H7 (cell line): ENCODE data around the gene HINT2. TPM values are rescaled to one million over a fixed set of nuclear protein-coding genes. Genes with fewer than 3 reads are reported as not detected.

Source experiments
- DNase-seq: peaks from one replicate; pipeline ENCODE4 v3.0.0; 2012
- H3K27me3 ChIP-seq: 2 replicates; pipeline ENCODE4 v1.6.0; 2011; ENCODE audit warnings: mild to moderate bottlenecking, low read length; ENCODE audit not compliant: control insufficient read depth, insufficient read depth
- H3K36me3 ChIP-seq: replicated peaks from 2 replicates; pipeline ENCODE4 v1.5.1; 2011; ENCODE audit warnings: low read length; ENCODE audit not compliant: control insufficient read depth, insufficient read depth
- H3K4me3 ChIP-seq: 2 replicates; pipeline ENCODE4 v1.5.1; 2011; ENCODE audit warnings: low read depth, mild to moderate bottlenecking, control low read depth, low read length, moderate library complexity; ENCODE audit not compliant: insufficient read depth
- total RNA-seq: library from RNA; depleted of rRNA; stranded (reverse); fragments of >200 nt; shearing (Covaris generic); gene quantifications from 2 replicates; pipeline ENCODE4 v1.2.3, GENCODE V29; 2014; rRNA removed

Gene HINT2
- total RNA-seq: 46.9 and 53.8 TPM in 2 replicates

GRCh38 chr9:35814841-35815543, at the start of gene HINT2:
HINT2 (minus strand) TSS chr9:35815042; CDS start chr9:35814979, 63 bp downstream.
- peak; percentile 97 for DNase-seq
- H3K4me3 ChIP-seq: peak within 1 kb of the TSS; percentile 98
- peaks cover 2% of the 10 kb centered on the region; the same call in 1 of the 2 replicates for H3K27me3 ChIP-seq
- H3K36me3 ChIP-seq: no peaks in the 10 kb centered on the region

- Histone ChIP-seq H3K4me3 (no peak overlapping the region), H3K36me3 (no peaks in the 10 kb centered on the region), H3K27me3 (peaks cover 2% of the 10 kb centered on the region; the same call in 1 of the 2 replicates)
- DNase-seq: peak; percentile 5
Observed at GRCh38 chr9:35863583-35863982, 48.7 kb upstream of the HINT2 start.

GRCh38 chr9:35862328-35862727, 47.5 kb upstream of the HINT2 start:
- H3K27me3 ChIP-seq: peaks cover 2% of the 10 kb centered on the region; the same call in 1 of the 2 replicates
- DNase-seq: peak; percentile 6
- no peaks in the 10 kb centered on the region for H3K36me3 ChIP-seq
- H3K4me3 ChIP-seq: no peak overlapping the region

DNA sequence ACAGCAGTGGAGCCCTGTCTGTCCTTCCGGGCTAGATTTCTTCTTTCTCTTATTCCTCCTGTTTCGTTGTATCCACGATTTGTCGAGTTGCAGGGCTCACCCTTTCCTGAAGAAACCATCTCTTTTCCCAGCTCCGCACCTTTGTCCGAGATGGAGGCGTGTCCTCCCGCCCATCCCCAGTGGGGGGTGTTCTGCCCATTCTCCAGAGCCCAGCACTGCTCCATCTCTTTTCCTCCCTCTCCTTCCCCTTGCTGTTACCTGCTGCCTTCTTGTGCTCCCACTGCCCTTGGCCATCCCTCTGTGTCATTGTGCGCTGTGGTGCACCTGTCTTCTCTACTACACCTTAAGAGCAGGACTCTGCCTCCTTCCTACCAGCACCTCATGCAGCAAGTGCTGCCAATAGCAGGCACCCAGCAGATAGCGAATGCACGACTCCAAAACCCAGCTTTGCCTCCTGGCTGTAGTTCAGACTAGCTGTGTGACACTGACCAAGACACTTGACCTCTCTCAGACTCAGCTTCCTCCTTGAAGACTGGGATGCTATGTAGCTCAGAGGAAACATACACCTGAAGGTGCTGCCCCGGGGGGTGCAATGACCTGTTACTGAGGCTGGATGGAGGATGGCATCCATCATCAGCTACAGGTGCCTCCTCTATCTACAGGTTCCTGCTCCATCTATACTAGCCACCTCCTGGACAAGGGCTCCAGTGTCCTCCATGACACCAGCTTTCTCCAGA, 46.5 kb upstream of the HINT2 start:
- peak; percentile 48 for DNase-seq
- peaks cover 2% of the 10 kb centered on the region; the same call in 1 of the 2 replicates for H3K27me3 ChIP-seq
- H3K36me3 ChIP-seq: no peaks in the 10 kb centered on the region

DNA sequence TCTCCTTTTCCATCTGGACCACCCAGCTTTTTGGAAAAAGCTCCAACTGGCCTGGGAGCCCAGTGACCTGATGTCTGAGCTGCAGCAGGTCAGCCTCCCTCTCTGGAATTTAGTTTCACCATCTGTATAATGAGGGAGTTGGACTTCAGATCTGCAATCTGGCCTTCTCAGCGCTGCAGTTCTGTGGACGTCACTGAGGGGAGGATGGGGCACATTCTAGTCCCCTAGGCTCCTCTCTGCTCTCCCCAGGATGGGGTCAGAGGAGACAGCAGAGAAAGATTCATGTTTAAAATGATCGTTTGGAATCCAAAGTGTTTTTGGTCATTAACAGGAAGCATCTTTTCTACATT, 45.1 kb upstream of the HINT2 start:
- no peaks in the 10 kb centered on the region for H3K36me3 ChIP-seq
- peaks cover 2% of the 10 kb centered on the region; the same call in 1 of the 2 replicates for H3K27me3 ChIP-seq
- no peak overlapping the region for H3K4me3 ChIP-seq
- peak; percentile 5 for DNase-seq

More for the DNA sequence above, 46.5 kb upstream of the HINT2 start:
- H3K4me3 ChIP-seq: no peak overlapping the region

DNA sequence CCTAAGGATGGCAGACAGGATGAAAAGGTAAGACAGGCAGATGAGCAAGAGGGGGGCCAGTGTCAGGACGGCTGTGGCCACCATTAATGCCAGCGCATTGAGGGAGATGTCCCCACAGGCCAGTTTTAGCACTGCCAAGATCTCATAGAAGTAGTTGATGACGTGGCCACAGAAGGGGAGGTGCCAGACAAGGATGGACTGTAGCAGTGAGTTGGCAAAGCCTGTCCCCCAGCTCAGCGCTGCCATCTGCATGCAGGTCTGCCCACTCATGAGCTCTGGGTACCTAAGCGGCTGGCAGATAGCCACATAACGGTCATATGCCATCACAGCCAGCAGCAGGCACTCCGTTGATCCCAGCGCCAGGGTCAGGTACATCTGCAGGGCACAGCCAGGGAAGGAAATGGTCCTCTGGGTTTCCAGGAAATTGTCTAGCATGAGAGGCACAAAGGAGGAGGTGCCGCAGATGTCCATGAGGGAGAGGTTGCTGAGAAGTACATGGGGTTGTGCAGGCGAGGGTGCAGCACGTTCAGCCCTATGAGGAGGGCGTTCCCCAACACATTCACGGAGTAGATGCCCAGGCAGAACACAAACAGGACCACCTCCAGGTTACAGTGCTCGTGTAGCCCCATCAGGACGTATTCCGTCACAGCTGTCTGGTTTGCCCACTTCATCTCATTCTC, 44.6 kb upstream of the HINT2 start:
- Histone ChIP-seq H3K27me3 (peaks cover 2% of the 10 kb centered on the region; the same call in 1 of the 2 replicates), H3K4me3 (no peak overlapping the region), H3K36me3 (no peaks in the 10 kb centered on the region)
- peak; percentile 30 for DNase-seq

GRCh38 chr9:35858458-35858857, 43.6 kb upstream of the HINT2 start:
- H3K27me3 ChIP-seq: peaks cover 2% of the 10 kb centered on the region; the same call in 1 of the 2 replicates
- no peak overlapping the region for H3K4me3 ChIP-seq
- H3K36me3 ChIP-seq: no peaks in the 10 kb centered on the region
- DNase-seq: peak; percentile 4

- Histone ChIP-seq H3K4me3 (no peak overlapping the region), H3K36me3 (no peaks in the 10 kb centered on the region; the same call in 1 of the 2 replicates), H3K27me3 (peaks cover 2% of the 10 kb centered on the region; the same call in 1 of the 2 replicates)
- DNase-seq: no peak
Observed at GRCh38 chr9:35856882-35857281, 42.0 kb upstream of the HINT2 start.

- H3K4me3 ChIP-seq: no peak overlapping the region
- H3K27me3 ChIP-seq: no peaks in the 10 kb centered on the region; the same call in 1 of the 2 replicates
- H3K36me3 ChIP-seq: no peaks in the 10 kb centered on the region; the same call in 1 of the 2 replicates
- DNase-seq: no peak
Observed at GRCh38 chr9:35856206-35856605, 41.4 kb upstream of the HINT2 start.

GRCh38 chr9:35854091-35854762, 39.4 kb upstream of the HINT2 start:
- Histone ChIP-seq H3K36me3 (no peaks in the 10 kb centered on the region; the same call in 1 of the 2 replicates), H3K27me3 (no peaks in the 10 kb centered on the region; the same call in 1 of the 2 replicates), H3K4me3 (no peak overlapping the region)
- DNase-seq: no peak

- Histone ChIP-seq H3K36me3 (no peaks in the 10 kb centered on the region; the same call in 1 of the 2 replicates), H3K27me3 (no peaks in the 10 kb centered on the region; the same call in 1 of the 2 replicates), H3K4me3 (no peak overlapping the region)
- no peak for DNase-seq
Observed at GRCh38 chr9:35852876-35853865, 38.3 kb upstream of the HINT2 start.

DNA sequence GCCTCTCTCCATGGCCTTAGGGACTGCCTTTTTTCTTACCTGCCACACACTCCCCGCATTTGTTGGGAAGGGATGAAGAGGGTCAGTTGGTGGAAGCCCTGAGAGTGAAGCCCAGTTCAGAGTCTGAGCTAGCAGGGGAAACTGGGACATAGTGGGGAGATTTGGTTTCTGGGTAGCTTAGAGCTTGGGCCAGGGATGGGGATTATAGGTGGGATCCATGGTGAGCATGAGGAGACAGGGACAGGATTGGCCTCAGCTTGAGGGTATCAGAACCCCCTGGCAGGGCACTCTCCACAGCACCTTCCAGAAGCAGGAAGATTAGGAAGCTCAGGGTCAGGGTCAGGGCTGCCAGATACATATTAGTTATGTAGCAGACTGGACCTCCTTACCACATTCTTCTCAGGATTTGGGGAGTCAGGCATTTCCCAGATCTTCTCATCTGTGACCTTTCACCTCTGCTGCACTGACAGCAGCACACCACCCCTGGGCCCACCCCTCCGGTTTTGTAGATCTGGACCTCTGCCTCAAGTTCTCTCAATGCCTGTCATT, 37.5 kb upstream of the HINT2 start:
- Histone ChIP-seq H3K36me3 (no peaks in the 10 kb centered on the region; the same call in 1 of the 2 replicates), H3K27me3 (peaks cover under 1% of the 10 kb centered on the region; the same call in 1 of the 2 replicates), H3K4me3 (no peak overlapping the region)
- DNase-seq: no peak
